ENCODE measurements around the gene KNSTRN.

KNSTRN gene

DNA sequence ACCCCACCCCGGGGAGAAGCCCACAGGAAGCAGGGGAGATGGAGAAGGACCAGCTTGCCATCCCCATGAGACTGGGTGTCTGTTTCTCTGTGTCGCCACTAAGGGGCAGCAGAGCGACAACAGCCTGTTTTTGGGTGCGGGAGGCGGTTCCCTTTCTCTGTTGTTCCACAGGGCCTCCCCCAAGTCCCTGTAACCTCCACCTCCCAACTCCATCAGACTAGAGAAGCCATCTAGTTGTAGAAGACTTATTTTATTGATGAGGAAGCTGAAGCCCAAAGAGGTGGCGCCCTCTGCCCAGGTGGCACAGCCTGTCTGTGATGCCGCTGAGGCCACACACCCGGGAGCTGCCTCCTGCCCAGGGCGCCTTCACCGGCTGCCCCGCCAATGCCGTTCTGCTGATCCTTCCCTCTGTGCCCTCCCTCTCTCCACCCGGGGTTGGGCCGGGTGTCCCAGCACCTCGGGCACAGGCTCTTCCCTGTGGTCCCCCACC, 37.8 kb upstream of the KNSTRN start:
- FAIRE-seq (peak; percentile 92), DNase-seq (ENCODE audit: insufficient read length, low spot score) (peak; percentile 84)
- TF ChIP-seq SPI1 (IDR thresholded peaks at IDR 0.05; ENCODE audit: low read depth, low read length) (0 out of 2 replicates have a peak, but pooled peaks have one; percentile 15), POU2F2 (IDR thresholded peaks at IDR 0.05; ENCODE audit: low read depth, low read length) (no peak), PAX5 (IDR thresholded peaks at IDR 0.05; ENCODE audit: insufficient read depth, low read length, severe bottlenecking) (no peak)

DNA sequence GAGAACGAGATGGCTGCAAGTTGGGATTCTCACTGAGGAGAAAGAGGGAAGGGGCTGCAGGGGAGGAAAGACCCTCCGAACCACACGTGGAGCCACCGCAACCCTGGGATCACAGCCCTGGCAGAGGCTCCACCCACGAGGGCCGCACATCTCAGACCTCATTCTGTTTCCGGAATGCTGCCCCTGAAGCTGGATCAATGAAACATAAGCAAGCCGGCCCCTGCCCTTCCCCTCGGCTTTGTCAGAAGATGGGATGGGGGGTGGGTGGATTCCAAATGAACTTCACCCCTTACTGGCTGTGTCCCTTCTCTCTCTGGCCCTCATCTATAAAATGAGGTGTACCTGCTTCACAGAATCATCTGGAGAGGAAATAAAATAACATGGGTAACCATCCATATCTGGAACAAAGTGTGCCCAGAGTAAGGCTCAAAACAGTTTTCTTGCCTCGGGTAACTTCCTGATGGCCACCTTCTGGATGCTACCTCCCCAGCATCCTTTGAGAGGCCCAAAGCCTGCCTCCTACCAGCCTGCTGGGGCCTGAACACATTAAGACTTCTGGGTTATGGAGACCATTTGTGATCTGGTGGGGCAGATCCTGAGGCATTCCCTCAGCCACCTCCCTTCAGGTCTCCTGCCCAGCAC, 37.2 kb upstream of the KNSTRN start:
- no peak for TF ChIP-seq POU2F2 (IDR thresholded peaks at IDR 0.05; ENCODE audit: low read depth, low read length)
- no peak for TF ChIP-seq TAF1 (IDR thresholded peaks at IDR 0.05; ENCODE audit: low read depth, low read length)
- no peak for FAIRE-seq

DNA sequence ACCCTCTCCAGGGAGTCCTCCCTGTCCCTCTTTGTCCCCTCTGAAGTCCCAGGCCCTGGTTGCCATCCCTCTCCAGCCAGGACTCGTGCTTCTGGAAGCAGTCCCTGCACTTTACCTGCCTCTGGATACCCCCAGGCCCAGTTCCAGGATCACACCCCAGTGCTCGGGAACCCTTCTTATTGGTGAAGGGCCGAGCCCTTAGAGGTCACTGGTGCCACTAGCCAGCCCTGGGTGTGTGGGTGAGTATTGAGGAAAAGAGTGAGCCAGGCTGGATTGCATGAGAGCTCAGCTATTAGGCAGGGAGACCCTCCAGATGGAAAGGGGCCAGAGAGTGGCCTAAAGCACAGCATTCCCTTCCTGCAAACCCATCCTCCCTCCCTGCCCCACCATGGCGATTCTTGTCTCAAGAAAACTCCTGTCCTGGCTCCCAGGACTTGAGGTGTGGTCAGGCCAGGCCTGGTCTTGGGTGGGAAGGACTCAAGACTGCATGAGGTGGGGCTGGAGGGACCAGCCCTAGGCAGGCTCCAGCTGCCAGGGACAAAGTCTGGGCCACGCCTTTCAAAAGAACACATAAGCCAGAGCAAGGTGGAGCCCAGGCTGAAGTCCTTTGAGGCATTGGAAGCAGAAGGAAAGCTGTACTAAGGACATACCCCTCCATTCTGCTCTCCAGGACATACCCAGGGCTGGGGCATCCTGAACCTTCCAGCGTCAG, 36.5 kb upstream of the KNSTRN start:
- FAIRE-seq = no peak
- TF ChIP-seq SPI1 (IDR thresholded peaks at IDR 0.05; ENCODE audit: low read depth, low read length) (no peak), PAX5 (IDR thresholded peaks at IDR 0.05; ENCODE audit: insufficient read depth, low read length, severe bottlenecking) (no peak), TAF1 (IDR thresholded peaks at IDR 0.05; ENCODE audit: low read depth, low read length) (no peak), POU2F2 (IDR thresholded peaks at IDR 0.05; ENCODE audit: low read depth, low read length) (no peak), POLR2AphosphoS5 (IDR thresholded peaks at IDR 0.05; ENCODE audit: low read depth, low read length) (no peak)
- DNase-seq (ENCODE audit: insufficient read length, low spot score) = no peak

More for the DNA sequence above, 37.2 kb upstream of the KNSTRN start:
- DNase-seq (ENCODE audit: insufficient read length, low spot score) = no peak

DNA sequence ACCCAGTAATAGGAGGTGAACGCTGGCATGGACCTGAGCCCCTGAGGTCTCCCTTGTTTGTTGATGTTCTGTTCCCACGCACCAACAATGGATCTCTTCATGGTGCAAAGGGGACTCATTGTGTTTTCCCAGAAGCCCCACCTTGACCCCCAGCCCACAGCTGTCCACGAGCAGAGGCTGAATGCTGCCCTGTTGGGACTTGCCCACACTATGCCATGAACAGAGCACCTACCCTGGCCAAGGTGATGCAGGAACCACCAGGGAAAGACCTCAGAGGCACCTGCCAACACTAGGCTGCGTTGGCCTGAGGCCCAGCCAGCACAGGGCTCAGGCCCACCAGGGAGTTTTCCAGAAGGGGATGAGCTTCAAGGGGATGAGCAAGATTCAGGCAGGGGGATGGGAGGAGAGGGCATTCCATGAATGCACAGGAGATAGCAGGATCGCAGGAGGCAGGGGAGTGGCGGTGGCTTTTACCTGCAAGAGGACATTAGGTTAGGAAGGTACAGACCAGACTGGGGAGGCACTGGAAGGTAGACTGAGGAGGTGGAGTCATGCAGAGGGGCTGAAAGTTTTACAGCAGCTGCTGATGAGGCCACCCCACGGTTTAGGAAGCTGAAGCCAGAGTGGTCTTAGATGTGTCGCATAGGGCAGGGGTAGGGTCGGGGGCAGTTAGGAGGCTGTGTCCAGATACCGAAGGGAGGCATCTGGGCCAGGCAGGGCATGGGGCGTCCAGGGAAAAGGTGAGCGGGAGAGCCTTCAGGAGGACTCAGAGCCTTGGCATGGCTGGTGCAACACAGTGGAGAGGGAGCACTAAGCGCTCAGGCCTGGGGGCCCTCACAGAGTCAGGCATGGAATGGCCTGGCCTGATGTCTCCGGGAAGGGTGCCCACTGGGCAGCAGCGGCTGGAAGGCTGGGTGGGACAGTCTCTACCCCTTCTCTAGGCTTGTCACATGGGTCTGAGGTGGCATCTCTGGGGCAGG, 35.7 kb upstream of the KNSTRN start:
- TF ChIP-seq PAX5 (IDR thresholded peaks at IDR 0.05; ENCODE audit: insufficient read depth, low read length, severe bottlenecking) (no peak), POLR2AphosphoS5 (IDR thresholded peaks at IDR 0.05; ENCODE audit: low read depth, low read length) (no peak), TAF1 (IDR thresholded peaks at IDR 0.05; ENCODE audit: low read depth, low read length) (no peak), SPI1 (IDR thresholded peaks at IDR 0.05; ENCODE audit: low read depth, low read length) (no peak), POLR2A (IDR thresholded peaks at IDR 0.05; ENCODE audit: low read depth, low read length) (no peak), POU2F2 (IDR thresholded peaks at IDR 0.05; ENCODE audit: low read depth, low read length) (no peak)
- no peak for DNase-seq (ENCODE audit: insufficient read length, low spot score)
- FAIRE-seq = no peak

DNA sequence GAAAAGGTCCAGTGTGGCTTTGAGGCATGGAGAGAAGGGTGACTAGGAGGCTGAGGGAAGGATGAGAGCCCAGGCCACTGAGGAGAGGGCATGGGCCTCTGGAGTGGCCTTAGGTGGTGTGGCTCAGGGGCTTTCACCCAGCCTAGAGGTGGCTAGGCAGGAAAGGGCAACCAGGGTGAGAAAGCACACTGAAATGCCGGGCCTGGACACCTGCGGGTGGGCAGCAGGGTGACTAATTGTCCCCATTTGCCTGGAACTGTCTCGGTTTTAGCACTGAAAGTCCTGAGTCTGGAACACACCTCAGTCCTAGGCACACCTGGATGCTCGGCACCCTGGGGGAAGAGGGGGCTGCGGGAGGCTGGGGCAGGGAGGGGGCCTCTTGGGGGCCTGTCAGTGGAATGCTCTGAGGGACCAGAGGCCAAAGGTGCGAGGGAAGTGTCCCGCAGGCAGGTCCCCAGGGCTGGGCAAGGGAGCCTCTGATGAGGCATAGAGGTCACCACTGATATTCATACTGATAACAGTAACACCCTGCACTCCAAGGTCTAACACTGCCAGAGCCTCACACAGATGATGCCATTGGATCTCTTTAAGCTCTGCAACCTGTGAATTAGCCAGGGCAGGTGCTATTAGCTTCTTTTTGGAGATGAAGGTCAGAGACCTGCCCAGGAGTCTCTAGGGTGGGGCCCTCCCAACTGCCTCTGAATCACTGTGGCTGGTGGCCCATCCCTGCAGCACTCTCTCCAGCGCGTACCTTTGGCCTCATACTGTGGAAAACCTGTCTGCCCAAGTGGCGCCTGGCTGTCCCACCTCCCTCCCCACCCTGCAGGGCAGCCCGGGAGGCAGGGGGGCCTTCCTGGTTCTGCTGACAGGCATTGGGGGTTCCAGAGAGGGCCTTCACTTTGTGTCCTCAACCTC, 34.7 kb upstream of the KNSTRN start:
- DNase-seq (ENCODE audit: insufficient read length, low spot score) (no peak), FAIRE-seq (no peak)
- TF ChIP-seq POU2F2 (IDR thresholded peaks at IDR 0.05; ENCODE audit: low read depth, low read length) = no peak
- no peak for TF ChIP-seq SPI1 (IDR thresholded peaks at IDR 0.05; ENCODE audit: low read depth, low read length)
- no peak for TF ChIP-seq POLR2A (IDR thresholded peaks at IDR 0.05; ENCODE audit: low read depth, low read length)
- no peak for TF ChIP-seq POLR2AphosphoS5 (IDR thresholded peaks at IDR 0.05; ENCODE audit: low read depth, low read length)
- no peak for TF ChIP-seq PAX5 (IDR thresholded peaks at IDR 0.05; ENCODE audit: insufficient read depth, low read length, severe bottlenecking)
- no peak for TF ChIP-seq TAF1 (IDR thresholded peaks at IDR 0.05; ENCODE audit: low read depth, low read length)

DNA sequence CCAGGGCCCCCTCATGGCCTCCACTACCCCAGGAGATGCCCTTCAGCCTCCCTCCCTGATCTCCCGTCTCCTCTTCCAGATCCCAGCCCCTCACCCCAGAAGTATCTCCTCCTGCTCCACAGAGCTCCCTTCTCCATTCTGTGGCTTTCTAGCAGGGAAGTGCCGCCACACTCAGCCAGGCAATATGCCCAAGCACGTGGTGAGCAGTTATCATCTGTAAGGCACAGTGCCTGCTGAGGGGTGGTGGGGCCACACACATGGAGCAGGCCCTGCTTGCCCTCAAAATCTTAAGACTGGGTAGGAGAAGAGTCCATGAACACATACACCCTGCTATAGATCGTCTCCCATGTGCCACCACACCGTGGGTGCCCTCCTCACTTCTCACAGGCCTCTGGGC, 34.0 kb upstream of the KNSTRN start:
- TF ChIP-seq PAX5 (IDR thresholded peaks at IDR 0.05; ENCODE audit: insufficient read depth, low read length, severe bottlenecking) (no peak), POU2F2 (IDR thresholded peaks at IDR 0.05; ENCODE audit: low read depth, low read length) (no peak), POLR2AphosphoS5 (IDR thresholded peaks at IDR 0.05; ENCODE audit: low read depth, low read length) (no peak), TAF1 (IDR thresholded peaks at IDR 0.05; ENCODE audit: low read depth, low read length) (no peak), SPI1 (IDR thresholded peaks at IDR 0.05; ENCODE audit: low read depth, low read length) (no peak), POLR2A (IDR thresholded peaks at IDR 0.05; ENCODE audit: low read depth, low read length) (no peak)
- no peak for FAIRE-seq
- DNase-seq (ENCODE audit: insufficient read length, low spot score) = no peak

DNA sequence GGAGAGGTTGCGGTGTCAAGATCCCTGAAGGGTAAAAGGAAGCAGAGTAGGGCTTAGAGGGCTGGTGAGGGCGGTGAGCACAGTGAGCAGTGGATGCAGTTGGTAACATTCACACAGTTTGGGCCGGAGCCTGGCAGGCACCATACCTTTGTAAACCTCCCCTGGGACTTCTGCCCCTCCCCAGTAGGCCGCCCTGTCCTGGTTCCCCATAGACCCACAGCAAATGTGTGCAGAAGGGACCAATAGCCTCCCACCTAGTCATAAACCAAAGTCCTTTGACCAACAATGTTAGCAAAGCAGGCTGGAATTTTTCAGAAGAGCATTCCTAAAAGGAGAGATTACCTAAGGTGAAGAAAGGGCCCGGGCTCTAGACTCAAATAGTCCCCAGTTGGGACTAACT, 33.4 kb upstream of the KNSTRN start:
- TF ChIP-seq POU2F2 (IDR thresholded peaks at IDR 0.05; ENCODE audit: low read depth, low read length) (no peak), POLR2A (IDR thresholded peaks at IDR 0.05; ENCODE audit: low read depth, low read length) (no peak), PAX5 (IDR thresholded peaks at IDR 0.05; ENCODE audit: insufficient read depth, low read length, severe bottlenecking) (no peak), TAF1 (IDR thresholded peaks at IDR 0.05; ENCODE audit: low read depth, low read length) (no peak), POLR2AphosphoS5 (IDR thresholded peaks at IDR 0.05; ENCODE audit: low read depth, low read length) (no peak), SPI1 (IDR thresholded peaks at IDR 0.05; ENCODE audit: low read depth, low read length) (no peak)
- FAIRE-seq = no peak
- no peak for DNase-seq (ENCODE audit: insufficient read length, low spot score)

DNA sequence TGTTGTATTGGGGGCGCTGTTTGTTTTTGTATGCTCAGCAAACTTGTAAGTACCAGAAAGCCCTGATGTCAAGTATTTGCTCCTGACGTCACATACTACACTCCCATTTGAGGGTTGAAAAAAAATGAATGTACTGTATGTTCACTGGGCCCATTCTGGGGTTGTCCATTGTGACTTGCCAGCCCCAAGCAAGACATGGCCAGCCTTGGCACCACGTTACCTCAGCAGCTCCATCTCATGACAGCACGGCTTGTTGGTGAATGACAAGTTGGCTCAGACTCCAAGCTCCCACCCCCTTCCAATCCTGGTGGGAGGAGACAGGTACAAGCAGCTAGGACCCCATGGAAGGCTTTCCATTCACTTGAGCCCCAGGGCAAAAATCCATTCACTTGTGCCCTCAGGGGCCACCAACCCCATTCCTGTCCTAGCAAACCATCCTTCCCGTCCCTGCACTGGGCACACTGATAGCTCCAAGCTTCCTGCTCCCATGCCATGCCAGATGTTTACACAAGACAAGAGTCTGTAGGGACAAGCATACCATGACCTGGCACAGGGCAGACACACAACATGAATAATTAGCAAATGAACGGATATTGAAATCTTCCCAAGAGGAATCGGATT, 30.1 kb upstream of the KNSTRN start:
- FAIRE-seq (no peak), DNase-seq (ENCODE audit: insufficient read length, low spot score) (no peak)
- TF ChIP-seq PAX5 (IDR thresholded peaks at IDR 0.05; ENCODE audit: insufficient read depth, low read length, severe bottlenecking) (no peak), TAF1 (IDR thresholded peaks at IDR 0.05; ENCODE audit: low read depth, low read length) (no peak), SPI1 (IDR thresholded peaks at IDR 0.05; ENCODE audit: low read depth, low read length) (no peak), POU2F2 (IDR thresholded peaks at IDR 0.05; ENCODE audit: low read depth, low read length) (no peak), POLR2AphosphoS5 (IDR thresholded peaks at IDR 0.05; ENCODE audit: low read depth, low read length) (no peak), POLR2A (IDR thresholded peaks at IDR 0.05; ENCODE audit: low read depth, low read length) (no peak)
